ENCODE results near the gene SHC3.

Gene SHC3

DNA sequence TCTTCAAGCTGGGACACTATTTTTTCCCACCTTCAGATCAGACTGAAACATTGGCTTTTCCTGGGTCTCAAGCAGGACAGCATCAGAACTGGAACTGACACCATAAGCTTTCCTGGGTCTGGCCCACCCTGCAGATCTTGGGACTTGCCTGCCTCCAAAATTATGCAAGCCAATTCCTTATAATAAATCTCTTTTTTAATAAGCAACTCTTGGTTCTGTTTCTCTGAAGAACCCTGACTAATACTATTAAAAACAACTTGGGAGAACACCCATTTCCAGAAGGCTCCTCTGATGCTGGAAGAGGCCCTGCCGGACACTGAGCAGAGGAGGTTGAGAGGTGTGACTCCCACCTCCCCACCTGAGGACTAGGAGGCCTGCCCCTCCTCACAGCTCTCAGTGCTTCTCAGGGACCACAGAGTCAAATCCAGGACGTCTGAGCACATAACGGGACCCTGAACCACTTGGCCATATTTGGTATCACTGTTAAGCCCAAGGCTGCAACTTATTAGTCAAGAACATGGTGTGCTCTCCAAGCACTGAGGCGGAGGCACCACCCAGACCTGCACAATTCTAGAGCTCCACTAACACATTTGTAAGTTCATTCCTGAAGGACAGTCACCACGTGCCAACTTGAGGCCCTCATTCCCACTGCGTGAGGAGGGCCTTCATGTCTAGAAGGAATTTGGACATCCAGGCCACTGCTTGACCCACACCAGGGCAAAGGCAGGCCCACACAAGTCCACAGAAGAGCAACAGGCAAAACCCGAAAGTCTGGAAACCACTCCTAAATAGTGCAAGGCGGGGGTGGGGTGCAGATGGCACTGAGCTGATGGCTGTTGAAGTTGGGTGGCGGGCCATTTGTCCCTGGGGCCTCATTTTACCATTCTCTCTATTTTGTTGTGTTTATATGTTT is 9.5 kb downstream of the SHC3 start:
- TF ChIP-seq, protein P1, sequence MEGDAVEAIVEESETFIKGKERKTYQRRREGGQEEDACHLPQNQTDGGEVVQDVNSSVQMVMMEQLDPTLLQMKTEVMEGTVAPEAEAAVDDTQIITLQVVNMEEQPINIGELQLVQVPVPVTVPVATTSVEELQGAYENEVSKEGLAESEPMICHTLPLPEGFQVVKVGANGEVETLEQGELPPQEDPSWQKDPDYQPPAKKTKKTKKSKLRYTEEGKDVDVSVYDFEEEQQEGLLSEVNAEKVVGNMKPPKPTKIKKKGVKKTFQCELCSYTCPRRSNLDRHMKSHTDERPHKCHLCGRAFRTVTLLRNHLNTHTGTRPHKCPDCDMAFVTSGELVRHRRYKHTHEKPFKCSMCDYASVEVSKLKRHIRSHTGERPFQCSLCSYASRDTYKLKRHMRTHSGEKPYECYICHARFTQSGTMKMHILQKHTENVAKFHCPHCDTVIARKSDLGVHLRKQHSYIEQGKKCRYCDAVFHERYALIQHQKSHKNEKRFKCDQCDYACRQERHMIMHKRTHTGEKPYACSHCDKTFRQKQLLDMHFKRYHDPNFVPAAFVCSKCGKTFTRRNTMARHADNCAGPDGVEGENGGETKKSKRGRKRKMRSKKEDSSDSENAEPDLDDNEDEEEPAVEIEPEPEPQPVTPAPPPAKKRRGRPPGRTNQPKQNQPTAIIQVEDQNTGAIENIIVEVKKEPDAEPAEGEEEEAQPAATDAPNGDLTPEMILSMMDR (IDR thresholded peaks at IDR 0.05), result no peak
- H3K4me3 ChIP-seq, result no peak overlapping the region
- no peak overlapping the region for H3K27ac ChIP-seq
- DNase-seq (ENCODE audit: low spot score), result no peak

DNA sequence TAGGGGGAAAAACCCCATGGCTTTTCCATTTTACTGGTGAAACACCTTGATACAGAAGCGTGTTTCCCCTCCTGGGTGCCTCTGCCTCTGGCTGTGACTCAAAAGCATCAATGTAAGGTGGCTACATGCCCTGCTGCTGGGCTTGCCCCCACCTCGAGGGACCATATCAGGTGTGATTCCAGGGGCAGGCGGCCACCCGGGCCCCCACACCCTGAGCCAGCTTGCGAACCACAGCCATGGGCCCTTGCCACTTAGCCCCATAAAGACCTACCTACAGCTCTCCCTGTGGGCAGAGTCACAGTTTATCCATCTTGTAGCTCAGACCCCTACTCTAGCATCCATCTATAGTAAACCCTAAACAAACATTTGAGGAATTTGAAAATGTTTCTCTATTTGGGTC is 10.8 kb downstream of the SHC3 start:
- TF ChIP-seq, protein P1 (IDR thresholded peaks at IDR 0.05), result no peak
- DNase-seq (ENCODE audit: low spot score), result no peak
- Histone ChIP-seq H3K27ac (no peak overlapping the region), H3K4me3 (no peak overlapping the region)

DNA sequence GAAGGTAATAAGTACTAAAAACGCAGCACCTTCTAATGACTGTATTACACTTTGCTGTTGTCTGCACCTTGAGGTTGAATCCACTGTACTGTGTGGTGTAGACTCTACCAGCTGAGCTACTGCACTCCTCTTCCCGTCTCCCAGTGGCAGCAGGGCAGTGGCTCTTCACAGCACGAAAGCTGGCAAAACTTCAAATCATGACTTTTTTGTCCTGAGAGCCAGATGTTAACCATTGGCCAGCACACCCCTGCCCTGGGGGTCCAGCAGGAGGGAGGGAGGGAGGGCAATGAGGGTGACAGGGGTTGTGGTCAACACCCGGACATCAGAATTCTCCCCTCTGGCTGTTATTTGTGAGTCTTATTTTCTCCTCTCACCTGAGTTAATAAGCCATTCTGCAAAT is 11.8 kb downstream of the SHC3 start:
- Histone ChIP-seq H3K4me3 (no peak overlapping the region), H3K27ac (no peak overlapping the region)
- no peak for DNase-seq (ENCODE audit: low spot score)
- TF ChIP-seq, protein P1 (IDR thresholded peaks at IDR 0.05), result no peak

DNA sequence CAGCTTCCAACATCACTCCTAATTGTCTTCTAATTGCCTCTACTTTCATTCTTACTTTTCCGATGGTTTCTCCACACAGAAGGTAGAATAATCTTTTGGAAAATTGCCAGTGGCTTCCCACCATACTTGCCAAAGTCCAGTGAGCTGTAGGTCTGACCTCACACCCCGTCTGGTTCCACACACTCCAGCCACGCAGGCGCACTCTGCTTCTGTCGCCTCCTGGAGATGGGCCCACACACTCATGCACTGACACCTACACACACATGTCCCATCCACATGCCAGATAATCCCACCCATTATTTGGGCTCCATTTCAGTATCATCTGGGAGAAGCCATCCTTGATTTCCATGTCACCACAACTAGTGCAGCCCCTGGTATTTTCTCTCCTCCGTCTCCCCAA is 12.7 kb downstream of the SHC3 start:
- DNase-seq (ENCODE audit: low spot score), result no peak
- TF ChIP-seq, protein P1 (IDR thresholded peaks at IDR 0.05), result no peak
- no peak overlapping the region for H3K27ac ChIP-seq
- H3K4me3 ChIP-seq, result no peak overlapping the region

DNA sequence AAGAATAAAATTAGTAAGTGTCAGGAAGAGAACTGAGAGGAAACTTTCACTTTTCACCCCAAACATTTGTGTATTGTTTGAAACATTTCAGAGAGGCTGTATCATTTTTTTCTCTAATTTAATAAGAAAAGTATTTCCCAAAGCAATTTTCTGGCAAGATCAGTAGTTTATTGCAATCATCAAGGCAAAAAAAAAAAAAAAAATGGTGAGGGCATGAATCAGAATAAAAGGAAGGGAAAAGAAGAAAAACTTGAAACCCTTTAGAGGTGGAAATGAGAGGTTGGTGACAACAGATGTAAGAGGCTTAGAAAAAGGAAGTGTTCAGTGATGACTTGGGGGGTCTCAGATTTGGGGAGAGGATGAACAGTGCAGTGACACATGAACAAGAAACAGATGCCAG is 13.3 kb downstream of the SHC3 start:
- no peak for DNase-seq (ENCODE audit: low spot score)
- Histone ChIP-seq H3K27ac (no peak overlapping the region), H3K4me3 (no peak overlapping the region)
- TF ChIP-seq, protein P1 (IDR thresholded peaks at IDR 0.05), result no peak

DNA sequence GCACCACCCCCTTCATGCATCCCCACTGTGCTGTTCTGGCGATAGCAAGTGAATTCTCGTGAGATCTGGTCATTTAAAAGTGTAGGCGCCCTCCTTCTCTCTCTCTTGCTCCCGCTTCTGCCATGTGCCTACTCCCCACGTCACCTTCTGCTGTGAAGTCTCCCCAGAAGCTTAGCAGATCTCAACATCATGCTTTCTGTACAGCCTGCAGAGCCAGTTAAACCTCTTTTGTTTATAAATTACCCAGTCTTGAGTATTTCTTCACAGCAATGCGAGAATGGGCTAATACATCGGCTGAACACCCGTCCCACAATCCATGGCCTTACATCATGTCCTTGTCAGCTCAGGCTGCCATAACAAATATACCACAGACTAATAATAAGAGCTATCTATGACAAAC is 17.4 kb downstream of the SHC3 start:
- Histone ChIP-seq H3K4me3 (no peak overlapping the region), H3K27ac (no peak overlapping the region)
- TF ChIP-seq, protein P1 (IDR thresholded peaks at IDR 0.05), result no peak
- no peak for DNase-seq (ENCODE audit: low spot score)

DNA sequence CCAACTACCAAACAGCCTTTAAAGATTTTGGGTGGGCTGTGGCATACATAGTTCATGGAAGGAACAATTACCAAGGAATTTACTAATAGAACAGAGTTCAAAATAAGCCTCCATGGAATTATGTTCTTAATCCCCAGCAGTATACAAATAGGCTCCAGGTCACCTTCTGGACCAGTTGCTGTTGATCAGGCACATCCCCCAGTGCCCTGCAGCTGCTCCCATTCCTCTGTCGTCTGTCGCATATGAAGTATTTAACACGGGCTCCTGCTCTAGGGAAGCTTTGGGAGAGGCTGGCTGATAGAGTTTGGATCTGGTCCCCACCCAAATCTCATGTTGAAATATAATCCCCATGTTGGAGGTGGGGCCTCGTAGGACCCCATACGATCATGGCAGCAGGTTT is 17.8 kb downstream of the SHC3 start:
- Histone ChIP-seq H3K27ac (no peak overlapping the region), H3K4me3 (no peak overlapping the region)
- DNase-seq (ENCODE audit: low spot score), result no peak
- TF ChIP-seq, protein P1 (IDR thresholded peaks at IDR 0.05), result no peak
